Measurements from ENCODE around the gene NECAB2. TPM values are rescaled to one million over a fixed set of nuclear protein-coding genes. Genes with fewer than 3 reads are reported as not detected.

NECAB2 gene
- total RNA-seq, 4 donors from 2014 or later: 1.1 TPM; not detected in 3

- no peak overlapping the region for H3K4me3 ChIP-seq
- peaks cover 0 to 20% (median 4%) of the 10 kb centered on the region in 3 donors for H3K4me1 ChIP-seq
- no peaks in the 10 kb centered on the region for H3K36me3 ChIP-seq
- no peak overlapping the region for H3K27ac ChIP-seq
- TF ChIP-seq, protein P1, sequence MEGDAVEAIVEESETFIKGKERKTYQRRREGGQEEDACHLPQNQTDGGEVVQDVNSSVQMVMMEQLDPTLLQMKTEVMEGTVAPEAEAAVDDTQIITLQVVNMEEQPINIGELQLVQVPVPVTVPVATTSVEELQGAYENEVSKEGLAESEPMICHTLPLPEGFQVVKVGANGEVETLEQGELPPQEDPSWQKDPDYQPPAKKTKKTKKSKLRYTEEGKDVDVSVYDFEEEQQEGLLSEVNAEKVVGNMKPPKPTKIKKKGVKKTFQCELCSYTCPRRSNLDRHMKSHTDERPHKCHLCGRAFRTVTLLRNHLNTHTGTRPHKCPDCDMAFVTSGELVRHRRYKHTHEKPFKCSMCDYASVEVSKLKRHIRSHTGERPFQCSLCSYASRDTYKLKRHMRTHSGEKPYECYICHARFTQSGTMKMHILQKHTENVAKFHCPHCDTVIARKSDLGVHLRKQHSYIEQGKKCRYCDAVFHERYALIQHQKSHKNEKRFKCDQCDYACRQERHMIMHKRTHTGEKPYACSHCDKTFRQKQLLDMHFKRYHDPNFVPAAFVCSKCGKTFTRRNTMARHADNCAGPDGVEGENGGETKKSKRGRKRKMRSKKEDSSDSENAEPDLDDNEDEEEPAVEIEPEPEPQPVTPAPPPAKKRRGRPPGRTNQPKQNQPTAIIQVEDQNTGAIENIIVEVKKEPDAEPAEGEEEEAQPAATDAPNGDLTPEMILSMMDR (IDR thresholded peaks at IDR 0.05): no peak
- no peak for TF ChIP-seq EP300 (IDR thresholded peaks at IDR 0.05)
- no peak for TF ChIP-seq POLR2A (IDR thresholded peaks at IDR 0.05)
- TF ChIP-seq POLR2AphosphoS5 (IDR thresholded peaks at IDR 0.05): no peak
- H3K9me3 ChIP-seq: no peaks in the 10 kb centered on the region
- no peak for ATAC-seq
- H3K27me3 ChIP-seq: peaks cover 28% of the 10 kb centered on the region
- WGBS, 2 donors (ENCODE audit: low coverage in 1 of 2): 42 to 80% methylated on average over 1 to 2 of the region's 6 CpGs
Measured at GRCh38 chr16:83992624-83993023, 24.6 kb downstream of the NECAB2 start.

DNA sequence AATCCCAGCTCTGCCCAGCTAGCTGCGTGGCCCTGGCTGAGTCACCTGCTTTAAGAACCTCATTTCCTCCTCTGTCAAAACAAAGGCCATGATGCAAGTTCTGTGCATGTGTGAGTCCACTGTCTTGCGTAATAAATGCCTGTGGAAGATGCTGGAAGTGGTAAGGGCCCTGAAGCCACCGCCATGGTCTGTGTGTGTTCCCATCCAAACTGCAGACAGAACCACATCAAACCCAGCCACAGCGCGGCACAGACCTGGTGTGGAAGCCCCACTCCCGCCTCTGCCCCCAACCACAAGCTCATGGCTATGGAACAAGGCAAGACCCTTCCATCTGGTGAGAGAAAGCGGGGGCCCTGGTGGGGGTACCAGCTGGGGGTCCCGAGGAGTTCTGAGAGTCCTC lies 26.0 kb downstream of the NECAB2 start:
- TF ChIP-seq, protein P1 (IDR thresholded peaks at IDR 0.05): no peak
- no peak for TF ChIP-seq POLR2A (IDR thresholded peaks at IDR 0.05)
- TF ChIP-seq EP300 (IDR thresholded peaks at IDR 0.05): no peak
- no peak for TF ChIP-seq POLR2AphosphoS5 (IDR thresholded peaks at IDR 0.05)
- ATAC-seq: no peak
- Histone ChIP-seq H3K27ac (no peak overlapping the region), H3K9me3 (no peaks in the 10 kb centered on the region), H3K27me3 (peaks cover 25% of the 10 kb centered on the region), H3K36me3 (no peaks in the 10 kb centered on the region), H3K4me1 (peaks cover 0 to 20% (median 4%) of the 10 kb centered on the region in 3 donors), H3K4me3 (no peak overlapping the region)
- WGBS, 2 donors (ENCODE audit: low coverage in 1 of 2): 50 to 85% methylated on average over 2 of the region's 8 CpGs

- H3K4me1 ChIP-seq: peaks cover 0 to 20% (median 4%) of the 10 kb centered on the region in 3 donors
- H3K27ac ChIP-seq: no peak overlapping the region
- H3K27me3 ChIP-seq: peaks cover 19% of the 10 kb centered on the region
- no peaks in the 10 kb centered on the region for H3K9me3 ChIP-seq
- ATAC-seq: no peak
- no peak for TF ChIP-seq POLR2AphosphoS5 (IDR thresholded peaks at IDR 0.05)
- TF ChIP-seq POLR2A (IDR thresholded peaks at IDR 0.05): no peak
- TF ChIP-seq EP300 (IDR thresholded peaks at IDR 0.05): no peak
- TF ChIP-seq, protein P1 (IDR thresholded peaks at IDR 0.05): no peak
- WGBS, 2 donors (ENCODE audit: low coverage in 1 of 2): 66 to 80% methylated on average over 2 to 10 of the region's 13 CpGs
- no peak overlapping the region for H3K4me3 ChIP-seq
- H3K36me3 ChIP-seq: no peaks in the 10 kb centered on the region
Measured at GRCh38 chr16:83994703-83995102, 26.7 kb downstream of the NECAB2 start.

GRCh38 chr16:83995754-83996153 lies 27.7 kb downstream of the NECAB2 start:
- Histone ChIP-seq H3K36me3 (no peaks in the 10 kb centered on the region), H3K27ac (no peak overlapping the region), H3K9me3 (no peaks in the 10 kb centered on the region), H3K4me1 (peaks cover 0 to 20% (median 4%) of the 10 kb centered on the region in 3 donors), H3K27me3 (peaks cover 8% of the 10 kb centered on the region), H3K4me3 (no peak overlapping the region)
- no peak for TF ChIP-seq POLR2AphosphoS5 (IDR thresholded peaks at IDR 0.05)
- no peak for TF ChIP-seq EP300 (IDR thresholded peaks at IDR 0.05)
- no peak for TF ChIP-seq POLR2A (IDR thresholded peaks at IDR 0.05)
- ATAC-seq: peak; percentile 47
- 0% methylated on average over 2 of the region's 21 CpGs; no CpG with 5 or more reads in 1 of the 2 donors for WGBS, 2 donors (ENCODE audit: low coverage in 1 of 2)

- TF ChIP-seq POLR2A (IDR thresholded peaks at IDR 0.05) (no peak), EP300 (IDR thresholded peaks at IDR 0.05) (no peak), POLR2AphosphoS5 (IDR thresholded peaks at IDR 0.05) (no peak)
- TF ChIP-seq, protein P1 (IDR thresholded peaks at IDR 0.05): no peak
- 79% methylated on average over 9 of the region's 15 CpGs; no CpG with 5 or more reads in 1 of the 2 donors for WGBS, 2 donors (ENCODE audit: low coverage in 1 of 2)
Measured at GRCh38 chr16:83996481-83997252, 28.6 kb downstream of the NECAB2 start.

More at GRCh38 chr16:83996481-83997252, 28.6 kb downstream of the NECAB2 start:
- H3K27me3 ChIP-seq: peaks cover 7% of the 10 kb centered on the region
- no peak for ATAC-seq
- no peaks in the 10 kb centered on the region for H3K36me3 ChIP-seq
- H3K4me1 ChIP-seq: peaks cover 0 to 20% (median 4%) of the 10 kb centered on the region in 3 donors
- no peak overlapping the region for H3K27ac ChIP-seq
- no peaks in the 10 kb centered on the region for H3K9me3 ChIP-seq
- no peak overlapping the region for H3K4me3 ChIP-seq

Data from gastroesophageal sphincter (tissue), 4 donors.